Measurements from ENCODE around the gene UBE2S.
"Not testable (repeated sequence)": the region's sequence is repeated elsewhere in the genome, so short reads cannot be mapped to it uniquely, and the experiment has no call there.

UBE2S gene

GRCh38 chr19:55402509-55402908, 5.1 kb downstream of the UBE2S start:
- FAIRE-seq: no peak

GRCh38 chr19:55401390-55401789, 6.2 kb downstream of the UBE2S start:
- FAIRE-seq: not testable (repeated sequence)

GRCh38 chr19:55400281-55401087, 7.1 kb downstream of the UBE2S start:
- no peak for FAIRE-seq

- no peak for FAIRE-seq
These were observed 9.2 kb downstream of the UBE2S start for GRCh38 chr19:55398200-55398925.

GRCh38 chr19:55392820-55393761, 14.5 kb downstream of the UBE2S start:
- no peak for FAIRE-seq

- no peak for FAIRE-seq
These were observed 15.6 kb downstream of the UBE2S start for GRCh38 chr19:55391702-55392615.

- no peak for FAIRE-seq
These were observed 16.4 kb downstream of the UBE2S start for GRCh38 chr19:55391191-55391670.

GRCh38 chr19:55390461-55390880, 17.1 kb downstream of the UBE2S start:
- no peak for FAIRE-seq

GRCh38 chr19:55389386-55390317, 17.9 kb downstream of the UBE2S start:
- no peak for FAIRE-seq

- no peak for FAIRE-seq
These were observed 19.7 kb downstream of the UBE2S start for GRCh38 chr19:55387736-55388497.

- FAIRE-seq: no peak
These were observed 21.1 kb downstream of the UBE2S start for GRCh38 chr19:55386493-55386971.

- no peak for FAIRE-seq
These were observed 21.7 kb downstream of the UBE2S start, which contains the start of gene RPL28 for GRCh38 chr19:55385724-55386492. Gene RPL28, plus strand, starts transcription at chr19:55385932. Its CDS starts 426 bp downstream, at chr19:55386358.

- FAIRE-seq: no peak
These were observed 22.5 kb downstream of the UBE2S start for GRCh38 chr19:55384920-55385723.

GRCh38 chr19:55384131-55384919, 23.3 kb downstream of the UBE2S start, which contains the start of gene TMEM238:
Gene TMEM238, minus strand, starts transcription at chr19:55384292. Its CDS starts 33 bp downstream, at chr19:55384259.
- FAIRE-seq: no peak

- no peak for FAIRE-seq
These were observed 24.1 kb downstream of the UBE2S start for GRCh38 chr19:55383279-55384130.

All from colon (tissue), 2 donors.